Heart right ventricle (tissue), 16 donors: ENCODE measurements around the gene ZNF621. TPM values are rescaled to one million over a fixed set of nuclear protein-coding genes. Genes with fewer than 3 reads are reported as not detected.

Experiments used
- ATAC-seq, 8 donors: fragments of 200-7000 bp; cut with Tn5 transposase; one replicate each; pipeline ENCODE4 v1.9.1; 2020; ENCODE audit warnings: mild to moderate bottlenecking in 8 of 8, moderate library complexity in 8 of 8, moderate number of reproducible peaks in 1 of 8
- DNase-seq, 2 donors: peaks; one replicate each; pipeline ENCODE4 v3.0.0-alpha.2; 2020
- H3K27ac ChIP-seq, 10 donors: fragments of 200-600 bp; sonication (generic) in 2 of 10; one replicate each; pipeline versions ENCODE4 v1.5.0 to v1.8.0; 2020 to 2022; ENCODE audit warnings: mild to moderate bottlenecking in 3 of 10
- H3K27me3 ChIP-seq, 7 donors: fragments of 200-600 bp; one replicate each; pipeline ENCODE4 v1.8.0; 2021 to 2022; ENCODE audit warnings: mild to moderate bottlenecking in 2 of 7
- H3K36me3 ChIP-seq, 9 donors: fragments of 200-600 bp; sonication (generic) in 1 of 9; one replicate each; pipeline versions ENCODE4 v1.5.0 to v1.8.0; 2020 to 2022; ENCODE audit warnings: mild to moderate bottlenecking in 2 of 9
- H3K4me1 ChIP-seq, 9 donors: fragments of 200-600 bp; sonication (generic) in 1 of 9; one replicate each; pipeline versions ENCODE4 v1.5.0 to v1.8.0; 2020 to 2022; ENCODE audit warnings: mild to moderate bottlenecking in 4 of 9
- H3K4me3 ChIP-seq, 10 donors: fragments of 200-600 bp; sonication (generic) in 2 of 10; one replicate each; pipeline versions ENCODE4 v1.5.0 to v1.8.0; 2020 to 2022; ENCODE audit warnings: mild to moderate bottlenecking in 7 of 10, moderate library complexity in 2 of 10
- H3K9me3 ChIP-seq, 11 donors: fragments of 200-600 bp in 10 of 11; sonication (generic) in 2 of 11; one replicate each; pipeline versions ENCODE4 v1.5.0 to v1.8.0; 2013 to 2022; ENCODE audit warnings: mild to moderate bottlenecking in 2 of 11, control low read depth in 1 of 11, moderate library complexity in 1 of 11
- CTCF ChIP-seq, 9 donors: fragments of 200-600 bp; sonication (generic) in 2 of 9; IDR thresholded peaks; one replicate each; pipeline versions ENCODE4 v1.5.0 to v1.8.0; 2021 to 2022; ENCODE audit warnings: antibody characterized with exemption in 9 of 9, mild to moderate bottlenecking in 5 of 9, moderate library complexity in 1 of 9
- WGBS, 2 donors: extraction: QIAGEN DNeasy Blood & Tissue Kit; methylation state at CpG; one replicate each; pipeline ENCODE4 v1.1.7; 2013; ENCODE audit warnings: inconsistent platforms in 1 of 2; 5-methylcytosine and 5-hydroxymethylcytosine counted together
- intact Hi-C, 10 donors: fragments of 100-400 bp; cut with DNase I; formaldehyde crosslinking; loops; one replicate each; pipeline versions ENCODE4 v1.11.1 to v1.14.2; 2022
- polyA plus RNA-seq, 2 donors: library from polyadenylated mRNA; stranded (reverse); fragments of 200-250 nt; gene quantifications; one replicate each; pipeline ENCODE4 v1.2.3, GENCODE V29; 2013
- total RNA-seq, 10 donors: library from RNA; stranded (reverse); fragmentation: NEBNext Ultra II Directional in 3 of 10; extraction: Animal tissue kit (Norgen Biotek cat#: 25700) in 3 of 10; gene quantifications; one replicate each; pipeline versions ENCODE4 v1.2.1 to v1.2.4, GENCODE V29; 2021 to 2023
- donor health status: Arrhythmogenic right ventricular cardiomyopathy.
- donor health status: ischemic (EF 13 %, LVEDD 7.1; RV severe dilation, severe dysfunction).
- donor health status: healthy with polysubstance abuse.
- donor health status: DM: no; HTN: yes; CAD: no.
- donor health status: DM: no; HTN: no; CAD: no.
- donor health status: ischemic (EF 25% LVEDD 6.9; RV normal size, moderate dysfunction).
- donor health status: ischemic (EF 25% LVEDD 5.7; RV mildly dilated, moderate dysfunction).
- donor health status: healthy.
- donor health status: DM: yes; HTN: yes; CAD: no.
- donor health status: Ischemic cardiomyopathy.
- donor health status: ischemic (EF 35%, LVEDD 5.7; RV mildly dilated, moderate dysfunction).
- donor health status: nonischemic (EF 11% LVEDD 7.7; RV severe dilation, severe dysfunction).
- donor health status: DM: yes; HTN: yes; CAD: no.
- donor health status: PGD.
- donor health status: ischemic (EF 29% LVEDD 5.4; RV normal size, mild dysfunction).
- donor health status: nonischemic (EF 23%, LVEDD 6.1; RV moderate dilation, normal function).

ZNF621 gene
- total and polyA plus RNA-seq, 12 donors, result 5.5 to 14.6 (median 10.5) TPM

DNA sequence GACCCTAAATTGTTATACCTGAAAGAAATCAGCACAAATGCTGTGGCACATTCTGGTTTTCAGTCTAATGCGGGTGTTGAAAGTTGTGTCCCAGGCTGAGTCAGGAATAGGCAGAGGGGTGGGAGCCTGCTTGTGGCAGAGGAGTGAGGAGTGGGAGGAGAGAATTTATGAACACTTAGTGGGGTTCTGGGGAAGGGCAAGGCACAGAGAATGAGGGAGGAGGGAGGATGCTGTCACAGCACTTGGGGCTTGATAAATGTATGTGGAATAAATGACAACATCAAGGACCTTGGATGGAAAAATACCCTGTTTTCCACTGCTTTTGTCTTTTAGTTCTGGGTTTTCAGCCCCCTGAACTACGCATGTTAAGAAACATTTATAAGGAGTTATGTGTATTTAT is 49.3 kb downstream of the ZNF621 start:
- no peak for ATAC-seq
- no peak overlapping the region for H3K27ac ChIP-seq
- intact Hi-C loops, result loop anchor here in 1 of 10 donors (5.0 kb wide), 1 partner anchor 1138 kb away; no protein-coding TSS in a partner anchor
- H3K36me3 ChIP-seq, result no peaks in the 10 kb centered on the region
- H3K27me3 ChIP-seq, result no peaks in the 10 kb centered on the region
- peaks cover 0 to under 1% (median 0%) of the 10 kb centered on the region in 11 donors for H3K9me3 ChIP-seq
- H3K4me1 ChIP-seq, result no peaks in the 10 kb centered on the region
- H3K4me3 ChIP-seq, result no peak overlapping the region
- DNase-seq, result no peak
- TF ChIP-seq CTCF (IDR thresholded peaks at IDR 0.05), result no peak
- 89 to 93% methylated on average over 2 of the region's 2 CpGs for whole genome bisulfite sequencing, 2 donors

GRCh38 chr3:40574661-40575060 is 49.9 kb downstream of the ZNF621 start:
- no peaks in the 10 kb centered on the region for H3K27me3 ChIP-seq
- ATAC-seq, result no peak
- intact Hi-C loops, result loop anchor here in 1 of 10 donors (5.0 kb wide), 1 partner anchor 1138 kb away; no protein-coding TSS in a partner anchor
- no peaks in the 10 kb centered on the region for H3K36me3 ChIP-seq
- WGBS, 2 donors, result 68 to 70% methylated on average over 5 of the region's 5 CpGs
- H3K27ac ChIP-seq, result no peak overlapping the region
- no peak overlapping the region for H3K4me3 ChIP-seq
- DNase-seq, result no peak
- TF ChIP-seq CTCF (IDR thresholded peaks at IDR 0.05), result no peak
- H3K4me1 ChIP-seq, result no peaks in the 10 kb centered on the region
- H3K9me3 ChIP-seq, result no peaks in the 10 kb centered on the region

DNA sequence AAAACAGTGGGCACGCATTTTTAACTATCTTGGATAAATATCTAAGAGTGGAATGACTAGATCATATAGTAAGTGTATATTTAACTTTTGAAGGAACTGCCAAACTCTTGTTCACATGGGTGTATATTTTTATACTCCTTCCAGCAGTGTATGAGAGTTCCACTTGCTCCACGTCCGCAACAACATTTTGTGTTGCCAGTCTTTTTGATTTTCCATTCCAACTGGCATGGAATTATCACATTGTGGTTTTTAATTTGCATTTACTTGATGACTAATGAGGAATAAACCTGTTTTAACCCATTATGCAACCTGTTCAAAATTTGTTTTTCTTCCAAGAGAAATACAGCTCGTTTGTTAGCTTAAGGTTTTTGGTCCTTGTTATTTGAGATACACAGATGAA is 51.6 kb downstream of the ZNF621 start:
- TF ChIP-seq CTCF (IDR thresholded peaks at IDR 0.05), result no peak
- Histone ChIP-seq H3K27ac (no peak overlapping the region), H3K4me1 (peaks cover 0 to 5% (median 0%) of the 10 kb centered on the region in 9 donors), H3K27me3 (no peaks in the 10 kb centered on the region), H3K36me3 (no peaks in the 10 kb centered on the region), H3K4me3 (no peak overlapping the region), H3K9me3 (no peaks in the 10 kb centered on the region)
- DNase-seq (no peak), ATAC-seq (no peak)
- intact Hi-C loops, result no loop called here
- WGBS, 2 donors, result 81 to 84% methylated on average over 4 of the region's 4 CpGs

DNA sequence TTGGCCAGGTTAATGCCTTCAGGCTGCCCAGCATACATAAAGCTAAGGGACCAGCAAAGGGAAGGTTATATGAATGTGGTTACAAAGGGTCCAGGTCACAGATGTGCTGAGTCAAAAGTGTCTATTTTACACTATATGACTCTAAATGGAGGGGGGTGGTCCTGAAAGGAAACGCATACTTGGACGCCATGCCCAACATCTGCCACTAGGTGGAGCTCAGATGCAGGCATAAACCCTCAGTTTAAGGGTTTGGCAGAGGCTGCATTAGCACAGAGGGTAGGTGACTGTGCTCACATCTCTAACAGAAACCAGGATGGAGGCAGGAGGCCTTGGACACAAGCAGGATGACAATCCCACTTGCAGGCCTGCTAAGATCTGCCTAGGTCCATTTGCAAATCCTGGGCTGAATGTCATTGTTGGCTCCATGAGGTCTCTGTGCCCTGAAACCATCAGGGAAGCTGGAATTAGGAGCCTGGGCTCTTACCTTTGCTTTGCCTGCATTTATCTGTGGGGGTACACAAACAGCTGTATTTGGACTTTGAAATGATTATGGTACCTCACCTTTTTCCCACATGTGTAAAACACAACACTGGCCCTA is 55.8 kb downstream of the ZNF621 start:
- TF ChIP-seq CTCF (IDR thresholded peaks at IDR 0.05), result peak; percentile 89 to 97 (median 95)
- no peaks in the 10 kb centered on the region for H3K9me3 ChIP-seq
- DNase-seq (peak; percentile 51 to 62), ATAC-seq (peak in 7 of 8 donors; percentile 46 to 71 (median 57))
- 0 to 2% methylated on average over 2 of the region's 2 CpGs for WGBS, 2 donors
- H3K36me3 ChIP-seq, result no peaks in the 10 kb centered on the region
- H3K27ac ChIP-seq, result no peak overlapping the region
- no peaks in the 10 kb centered on the region for H3K27me3 ChIP-seq
- intact Hi-C loops, result loop anchor here (1.0 to 10.0 kb wide), 22 partner anchors 114 to 1302 kb away; no protein-coding TSS in a partner anchor
- peaks cover 0 to 29% (median 9%) of the 10 kb centered on the region in 9 donors for H3K4me1 ChIP-seq
- H3K4me3 ChIP-seq, result no peak overlapping the region
